NCI-H748 (cell line): ENCODE results near the gene CHN1.

Experiments
- DNase-seq: peaks from one replicate; lab custom pipeline; 2025; ENCODE audit not compliant: unreplicated experiment; lab: John Stamatoyannopoulos, UW

Gene CHN1

GRCh38 chr2:174877751-174878150 lies 127.4 kb downstream of the CHN1 start:
- DNase-seq: no peak

DNA sequence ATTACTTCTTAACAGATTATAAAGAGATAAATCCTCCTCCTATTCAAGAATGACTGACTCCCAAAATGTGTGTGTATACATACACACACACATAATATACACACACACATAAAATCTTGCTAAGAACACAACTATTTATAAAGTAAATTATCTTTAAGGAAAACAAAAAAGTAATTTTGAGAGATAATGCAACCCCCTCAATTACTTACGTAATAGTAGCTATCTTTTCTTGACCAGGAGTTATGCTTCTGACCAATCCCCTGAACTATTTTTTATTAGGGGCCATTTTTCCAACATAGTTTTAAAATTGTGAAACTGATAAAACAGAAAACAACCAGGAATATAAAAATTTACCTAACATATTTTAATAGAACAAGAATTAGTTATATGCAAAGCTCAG lies 127.9 kb downstream of the CHN1 start:
- no peak for DNase-seq

DNA sequence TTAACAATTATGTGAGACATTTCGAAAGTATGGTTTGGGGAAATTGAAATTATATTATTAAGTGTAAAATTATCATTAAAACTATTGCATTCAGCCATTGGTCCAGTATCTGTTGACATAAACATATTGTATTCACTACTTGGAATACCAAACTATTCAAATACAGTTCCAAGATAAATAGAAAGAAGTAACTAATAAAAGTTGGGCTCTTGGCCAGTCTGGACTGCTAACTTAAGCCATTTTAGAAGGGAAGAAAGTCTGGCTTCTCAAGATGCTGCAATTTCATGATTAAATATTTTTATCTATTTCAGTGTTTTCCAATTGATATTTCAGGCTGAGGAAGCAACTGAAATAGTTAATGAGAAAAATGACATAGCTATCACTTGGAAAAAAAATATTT lies 131.1 kb downstream of the CHN1 start:
- no peak for DNase-seq

DNA sequence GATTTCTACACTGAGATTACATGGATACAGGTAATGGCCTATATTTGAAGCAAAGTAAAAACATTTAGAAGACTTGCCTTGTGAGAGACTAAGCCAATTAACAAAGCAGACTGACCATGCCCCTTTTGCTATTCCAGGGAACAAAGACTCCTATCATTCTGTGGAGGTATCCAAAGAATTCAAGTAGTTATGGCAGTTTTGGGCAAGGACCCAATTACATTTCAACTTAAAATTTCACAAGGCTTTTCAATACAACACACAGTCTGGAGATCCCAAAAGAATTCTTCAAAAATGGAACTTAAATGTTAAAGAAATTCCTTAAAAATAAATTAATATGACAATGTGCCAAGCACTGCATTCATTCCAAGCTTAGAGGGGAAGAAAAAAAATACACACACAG lies 131.7 kb downstream of the CHN1 start:
- DNase-seq: no peak

GRCh38 chr2:174870787-174871186 lies 134.4 kb downstream of the CHN1 start:
- DNase-seq: no peak

DNA sequence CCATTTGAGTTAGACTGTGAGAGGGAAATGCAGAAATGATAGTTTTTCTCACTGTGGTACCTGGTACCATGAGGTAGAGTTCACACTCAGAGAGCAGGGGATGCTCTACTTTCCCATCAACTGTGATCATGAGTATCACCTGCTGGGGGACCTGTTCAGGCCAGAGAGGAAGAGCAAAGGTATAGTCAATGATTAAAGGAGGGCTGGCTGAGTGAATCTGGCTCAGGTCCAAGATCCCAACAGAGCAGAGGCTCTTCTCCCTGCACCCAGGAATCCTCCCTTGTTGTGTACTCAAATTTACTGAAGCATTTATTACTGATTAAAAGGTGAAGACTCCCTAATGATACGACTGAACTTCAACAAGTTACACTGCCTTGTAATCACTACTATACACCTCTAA lies 136.3 kb downstream of the CHN1 start:
- peak; percentile 26 for DNase-seq

DNA sequence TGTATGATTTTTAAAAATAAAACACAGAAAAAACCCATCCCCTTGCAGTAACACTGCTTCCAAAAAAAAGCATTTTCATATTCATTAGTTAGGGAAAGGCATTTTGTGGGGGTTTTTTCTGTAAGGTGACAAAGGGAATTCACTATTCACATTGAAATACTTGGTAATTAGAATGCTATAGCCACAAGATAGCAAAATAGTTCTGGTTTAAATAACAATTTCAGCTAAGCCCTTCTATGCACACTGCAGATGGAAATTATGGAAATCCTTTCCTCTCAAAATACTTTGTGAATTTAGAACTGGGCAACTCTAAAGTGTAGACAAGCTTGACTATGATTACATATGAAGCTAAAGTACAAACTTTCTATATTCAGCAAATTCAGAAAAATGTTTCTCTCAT lies 138.8 kb downstream of the CHN1 start:
- DNase-seq: no peak

GRCh38 chr2:174863183-174863582 lies 142.0 kb downstream of the CHN1 start:
- DNase-seq: no peak

DNA sequence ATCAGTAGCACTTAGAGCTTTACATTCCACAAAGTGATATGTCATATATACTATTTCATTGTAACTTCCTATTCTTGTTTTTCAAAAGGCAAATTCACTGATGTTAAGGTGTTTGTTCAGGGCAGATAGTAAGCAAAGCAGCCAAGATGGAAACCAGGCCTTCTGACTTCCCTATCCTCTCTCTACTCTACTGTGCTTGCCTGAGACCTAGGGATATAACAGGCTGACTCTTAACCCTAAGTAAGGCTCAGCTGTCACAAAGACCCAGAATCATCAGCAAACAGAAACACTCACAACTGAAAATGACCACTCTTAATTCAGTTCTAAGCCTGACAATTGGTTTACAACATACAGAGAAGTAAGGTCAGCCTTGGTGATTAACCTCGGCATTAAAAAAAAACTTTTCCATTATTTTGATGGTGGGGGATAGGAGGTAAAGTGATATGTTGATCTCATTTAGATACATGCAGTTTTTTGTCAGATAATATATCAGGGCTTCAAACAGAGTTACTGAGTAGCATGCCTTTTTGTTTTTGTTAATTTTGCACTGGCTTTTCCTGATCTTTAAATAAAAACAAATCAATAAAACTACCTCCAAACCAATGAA lies 145.5 kb downstream of the CHN1 start:
- DNase-seq: no peak

GRCh38 chr2:174858745-174859144 lies 146.4 kb downstream of the CHN1 start:
- no peak for DNase-seq

- DNase-seq: no peak
These were observed 148.7 kb downstream of the CHN1 start for GRCh38 chr2:174856447-174856846.

GRCh38 chr2:174846941-174847938 lies 157.9 kb downstream of the CHN1 start:
- no peak for DNase-seq

DNA sequence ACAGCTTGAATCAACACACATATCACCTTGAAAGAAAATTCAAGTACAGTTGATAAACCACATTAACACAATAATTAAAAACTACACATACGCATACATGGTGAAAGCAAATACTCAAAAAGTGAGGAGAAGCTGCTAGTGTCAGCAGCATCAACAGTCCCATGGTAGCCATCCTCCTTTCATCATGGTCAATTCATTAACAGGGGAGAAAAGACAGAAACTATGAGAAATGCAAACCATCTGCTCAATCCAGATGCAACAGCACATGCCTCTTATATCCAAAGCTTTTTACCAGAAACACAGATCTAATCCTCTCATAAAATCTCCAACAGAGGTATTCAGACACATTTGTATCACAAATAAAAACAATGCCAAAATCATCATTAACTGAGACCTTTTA lies 159.0 kb downstream of the CHN1 start:
- DNase-seq: no peak

DNA sequence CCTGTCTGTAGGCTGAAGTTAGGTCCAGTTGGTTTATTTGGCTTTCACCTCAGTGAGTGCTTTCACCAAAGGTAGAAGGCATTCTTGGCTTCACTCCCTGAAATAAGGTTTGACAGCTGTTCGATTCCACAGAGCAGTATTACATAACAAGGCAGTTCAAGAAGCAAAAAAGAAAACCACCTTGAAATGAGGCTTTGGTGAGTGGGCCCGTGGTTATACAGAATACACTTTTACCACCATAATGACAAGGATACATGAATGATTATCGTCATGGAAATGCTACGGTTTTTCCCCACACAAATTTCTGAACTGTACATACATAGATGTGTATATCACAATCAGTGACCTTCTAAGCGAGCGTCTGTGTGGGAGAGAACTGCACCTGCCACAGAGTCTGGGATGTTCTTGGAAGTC lies 160.9 kb downstream of the CHN1 start:
- no peak for DNase-seq

- DNase-seq: no peak
These were observed 162.7 kb downstream of the CHN1 start for GRCh38 chr2:174842496-174842895.

- no peak for DNase-seq
These were observed 163.2 kb downstream of the CHN1 start for GRCh38 chr2:174841936-174842335.

DNA sequence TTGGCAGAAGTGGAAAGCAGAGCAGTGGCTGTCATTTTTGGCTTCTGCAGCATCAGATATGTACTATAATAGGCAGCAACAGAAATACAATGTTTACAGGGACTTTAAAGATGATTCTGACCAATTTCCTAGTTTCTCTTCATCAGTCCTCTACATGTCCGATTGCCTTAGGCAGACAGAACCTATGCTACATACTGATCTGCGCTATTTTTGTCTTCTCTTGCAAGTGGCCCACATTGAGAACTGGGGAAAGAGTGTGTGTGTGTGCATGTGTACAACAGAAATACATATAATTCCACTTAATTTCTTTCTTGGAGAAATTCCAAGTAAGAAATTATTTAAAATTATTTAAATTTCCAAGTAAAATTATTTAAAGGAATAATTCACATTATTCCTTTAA lies 163.8 kb downstream of the CHN1 start:
- no peak for DNase-seq

DNA sequence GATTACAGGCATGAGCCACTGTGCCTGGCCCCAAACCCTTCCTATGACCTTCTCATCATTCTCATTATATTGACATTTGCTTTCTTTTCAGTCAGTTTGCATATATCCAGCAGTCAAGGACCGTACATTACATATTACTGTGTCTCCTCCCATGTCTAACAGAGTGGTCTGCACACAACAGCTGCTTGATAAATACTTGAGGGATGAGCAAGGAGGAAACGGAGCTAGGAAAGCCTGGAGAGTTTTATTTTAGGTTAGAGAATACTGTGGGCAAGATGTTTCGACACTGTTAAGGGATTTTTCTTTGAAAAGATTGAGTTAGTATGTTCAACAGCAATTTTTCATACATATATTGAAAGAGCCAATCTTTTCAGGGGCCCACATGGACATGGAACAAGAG lies 164.7 kb downstream of the CHN1 start:
- no peak for DNase-seq

DNA sequence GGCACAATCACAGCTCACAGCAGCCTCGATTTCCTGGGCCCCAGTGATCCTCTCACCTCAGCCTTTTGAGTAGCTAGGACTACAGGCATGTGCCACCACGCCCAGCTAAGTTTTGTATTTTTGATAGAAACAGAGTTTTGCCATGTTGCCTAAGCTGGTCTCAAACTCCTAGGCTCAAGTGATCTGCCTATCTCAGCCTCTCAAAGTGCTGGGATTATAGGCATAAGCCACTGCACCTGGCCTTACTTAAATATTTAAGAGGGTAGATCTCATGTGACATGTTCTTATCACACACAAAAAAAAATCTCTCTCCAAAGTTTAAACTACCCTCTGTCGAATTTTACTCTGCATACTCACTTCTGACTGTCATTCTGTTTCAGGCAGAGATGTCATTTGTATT lies 165.5 kb downstream of the CHN1 start:
- DNase-seq: no peak

- DNase-seq: no peak
These were observed 168.2 kb downstream of the CHN1 start for GRCh38 chr2:174836995-174837390.

GRCh38 chr2:174836377-174836994 lies 168.7 kb downstream of the CHN1 start:
- DNase-seq: no peak

DNA sequence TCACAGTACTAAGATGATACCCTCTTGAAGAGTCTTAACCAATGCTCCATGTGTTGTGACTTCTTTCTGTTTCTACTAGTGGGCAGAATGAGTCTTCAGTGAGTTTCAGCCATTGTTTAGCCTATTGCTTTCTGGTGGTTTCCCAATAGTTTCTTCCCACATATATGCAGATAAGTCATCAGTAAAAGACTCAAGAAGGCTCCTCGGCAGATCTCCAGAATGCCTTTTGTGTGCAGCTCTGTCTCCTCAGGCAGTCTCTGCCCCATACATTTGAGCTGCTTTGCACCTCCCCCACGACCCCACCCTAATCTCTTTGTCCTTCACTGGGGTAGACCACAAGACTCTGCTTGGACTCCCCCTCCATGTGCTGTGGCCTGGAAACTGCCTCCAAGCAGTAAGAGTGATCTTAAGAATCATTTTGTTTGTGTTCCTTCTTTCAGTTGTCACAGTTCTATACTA lies 169.4 kb downstream of the CHN1 start:
- DNase-seq: no peak
